A549 treated with Mapracorat at 1 μM for 4 hours (cell line): ENCODE results near the gene S100A13. TPM values are rescaled to one million over a fixed set of nuclear protein-coding genes. Genes with fewer than 3 reads are reported as not detected.

ENCODE experiments used
- total RNA-seq: library from RNA; stranded (reverse); fragments of 200-300 nt; extraction: Qiagen RNA extraction; gene quantifications from 5 replicates; pipeline ENCODE4 v1.2.3, GENCODE V29; 2022

The S100A13 gene
- total RNA-seq, result 169 to 188 TPM (median 172 TPM) in 5 replicates

DNA sequence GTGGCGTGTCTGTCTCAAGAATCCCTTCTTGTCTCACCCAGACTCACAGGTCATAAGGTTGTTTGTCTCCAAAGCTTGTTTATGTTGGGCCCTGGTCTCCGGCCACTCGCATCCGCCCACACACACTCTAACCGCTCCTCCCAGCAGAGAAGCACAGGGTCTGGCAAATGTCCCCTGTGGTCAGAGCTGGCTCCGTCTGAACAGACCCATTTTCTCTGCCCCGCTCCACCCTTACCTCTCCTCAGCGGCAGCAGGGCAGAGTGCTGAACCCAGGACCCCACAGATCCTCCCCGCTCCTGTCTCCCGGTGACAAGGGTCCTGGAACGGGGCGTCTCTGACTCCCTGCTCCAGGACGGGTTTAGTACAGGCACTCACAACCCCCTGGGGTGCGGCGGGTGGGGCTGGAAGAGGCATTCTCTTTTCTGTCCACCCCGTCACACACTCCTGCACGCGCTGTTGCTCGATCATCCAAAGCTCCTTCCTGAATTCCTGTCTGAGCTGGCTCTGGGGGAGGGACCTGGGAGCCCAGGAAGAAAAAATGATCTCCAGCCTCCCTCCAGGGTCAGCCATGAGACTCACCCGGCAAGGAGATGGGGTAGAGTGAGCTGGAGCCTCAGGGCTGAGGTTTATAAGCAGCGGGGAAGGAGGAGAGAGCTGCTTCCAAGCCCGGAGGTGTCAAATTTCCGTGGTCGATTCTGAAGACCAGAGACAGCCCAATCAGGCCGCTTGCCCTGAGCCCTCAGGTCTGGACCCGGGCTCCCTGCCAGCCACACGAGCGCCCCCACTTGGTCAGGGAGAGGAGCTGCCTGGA, at the start of gene S100A13:
S100A13 (minus strand) TSS at position 602 of the 811 bp plus-strand sequence. CDS start 1,033 bp downstream, outside the sequence.

DNA sequence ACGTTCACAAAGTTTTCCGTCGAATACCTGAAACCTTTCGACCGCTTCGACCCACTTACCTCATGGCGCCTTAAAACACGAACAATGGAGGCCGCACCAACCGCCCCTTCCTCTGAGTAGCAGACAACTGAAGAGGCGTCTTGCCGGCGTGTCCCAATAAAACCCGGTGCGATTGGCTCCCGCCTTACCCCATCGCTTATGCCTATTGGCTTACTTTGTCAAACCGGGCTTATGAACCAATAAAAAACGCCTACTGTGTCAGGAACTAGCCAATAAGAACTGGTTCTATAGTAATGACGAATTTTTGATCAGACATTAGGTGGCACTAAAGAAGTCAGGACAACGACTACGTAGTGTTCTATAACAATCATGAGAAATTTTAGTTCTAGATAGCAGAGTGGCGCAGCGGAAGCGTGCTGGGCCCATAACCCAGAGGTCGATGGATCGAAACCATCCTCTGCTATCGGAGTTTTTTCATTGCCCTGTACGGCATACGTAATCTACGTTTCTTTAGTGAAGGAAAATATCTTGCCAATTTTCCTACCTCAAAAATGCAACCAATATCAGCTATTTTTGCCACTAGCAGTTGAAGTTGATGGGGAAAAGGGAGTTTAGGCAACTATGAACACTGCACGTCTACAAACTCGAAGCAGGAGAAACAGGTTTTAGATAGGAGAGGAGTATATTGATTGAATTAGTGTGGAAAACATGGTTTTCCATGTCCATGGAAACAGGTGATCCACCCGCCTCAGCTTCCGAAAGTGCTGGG, 43.7 kb upstream of the S100A13 start, which contains the start of gene ILF2:
ILF2 (minus strand) TSS at position 135 of the 769 bp plus-strand sequence; CDS start at position 64, 71 bp downstream.

DNA sequence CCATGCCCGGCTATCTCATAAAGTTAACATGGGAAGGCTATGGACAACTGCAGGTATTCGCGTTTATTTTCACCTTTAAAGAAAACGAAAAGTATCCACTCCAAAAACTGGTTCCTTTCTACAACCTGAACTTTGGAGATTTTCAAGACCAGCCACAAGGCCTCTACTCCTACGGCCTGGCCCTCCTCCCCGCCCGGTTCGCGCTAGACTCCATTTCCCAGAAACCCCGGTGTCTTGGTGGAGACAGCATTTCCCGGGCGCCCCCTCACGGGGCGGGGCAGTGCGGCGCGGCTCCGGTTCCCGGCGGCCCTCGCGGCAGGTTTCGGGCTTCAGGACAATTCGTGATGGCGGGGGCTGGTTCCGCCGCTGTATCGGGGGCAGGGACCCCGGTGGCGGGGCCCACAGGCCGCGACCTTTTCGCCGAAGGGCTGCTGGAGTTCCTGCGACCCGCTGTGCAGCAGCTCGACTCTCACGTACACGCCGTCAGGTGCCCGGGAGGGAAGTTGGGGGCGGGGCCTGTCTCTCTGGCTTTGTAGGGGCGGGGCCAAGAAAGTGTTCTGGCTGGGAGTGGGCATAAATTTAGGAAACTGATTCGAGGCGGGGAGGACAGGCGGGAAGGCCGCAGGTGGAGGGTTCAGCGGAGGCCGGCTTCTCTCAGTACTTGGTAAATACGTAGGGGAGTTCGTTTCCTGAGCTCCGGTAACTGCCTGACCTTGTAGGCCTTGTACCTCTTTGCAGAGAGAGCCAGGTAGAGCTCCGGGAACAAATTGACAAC, 31.3 kb upstream of the S100A13 start, which contains the start of gene SNAPIN:
SNAPIN (plus strand) TSS at position 304 of the 775 bp plus-strand sequence; CDS start at position 345, 41 bp downstream.

DNA sequence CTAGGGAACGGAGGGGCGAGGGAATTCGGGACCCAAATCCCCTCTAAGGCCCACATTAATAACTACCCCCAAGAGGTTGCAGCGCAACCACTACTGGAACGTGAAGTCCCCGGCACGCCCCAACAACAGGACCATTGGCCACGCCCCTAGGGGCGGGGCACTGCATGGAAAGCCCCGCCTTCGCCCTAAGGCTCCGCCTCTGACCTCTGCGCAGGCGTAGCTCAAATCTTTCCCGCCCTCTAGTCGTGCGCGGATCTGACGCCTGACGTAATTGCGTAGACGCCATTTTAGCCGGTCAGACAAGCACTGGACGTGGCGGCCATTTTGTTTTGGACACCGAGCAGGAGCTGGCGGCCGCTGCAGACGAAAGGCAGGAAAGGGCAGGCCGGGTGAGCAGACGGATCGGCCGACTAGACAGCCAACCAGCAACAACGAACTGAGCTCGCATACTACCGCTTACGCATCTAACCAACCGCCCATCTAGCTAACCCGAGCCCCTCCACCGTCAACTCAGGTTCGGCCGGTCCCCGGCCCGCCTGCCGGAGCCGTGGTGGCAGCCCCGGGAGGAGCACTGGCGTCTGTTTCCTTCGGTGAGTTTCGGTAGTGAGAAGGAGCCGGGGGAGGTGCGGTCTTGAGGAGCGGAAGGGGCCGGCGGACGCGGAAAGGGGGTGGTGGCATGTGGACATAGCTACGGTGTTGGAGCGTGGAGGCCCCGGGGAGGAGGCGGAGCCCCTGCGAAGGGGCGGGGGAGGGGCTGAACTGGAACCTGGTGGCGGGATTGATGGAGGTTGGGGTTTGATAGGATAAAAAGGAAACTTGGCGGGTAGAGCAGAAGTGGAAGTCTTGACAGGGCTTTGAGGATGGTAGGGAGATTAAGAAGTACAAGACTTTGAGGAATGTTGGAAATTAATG, 6.7 kb upstream of the S100A13 start, which contains the start of gene CHTOP:
CHTOP (plus strand) TSS at position 313 of the 912 bp plus-strand sequence. CDS start 2,523 bp downstream, outside the sequence.

DNA sequence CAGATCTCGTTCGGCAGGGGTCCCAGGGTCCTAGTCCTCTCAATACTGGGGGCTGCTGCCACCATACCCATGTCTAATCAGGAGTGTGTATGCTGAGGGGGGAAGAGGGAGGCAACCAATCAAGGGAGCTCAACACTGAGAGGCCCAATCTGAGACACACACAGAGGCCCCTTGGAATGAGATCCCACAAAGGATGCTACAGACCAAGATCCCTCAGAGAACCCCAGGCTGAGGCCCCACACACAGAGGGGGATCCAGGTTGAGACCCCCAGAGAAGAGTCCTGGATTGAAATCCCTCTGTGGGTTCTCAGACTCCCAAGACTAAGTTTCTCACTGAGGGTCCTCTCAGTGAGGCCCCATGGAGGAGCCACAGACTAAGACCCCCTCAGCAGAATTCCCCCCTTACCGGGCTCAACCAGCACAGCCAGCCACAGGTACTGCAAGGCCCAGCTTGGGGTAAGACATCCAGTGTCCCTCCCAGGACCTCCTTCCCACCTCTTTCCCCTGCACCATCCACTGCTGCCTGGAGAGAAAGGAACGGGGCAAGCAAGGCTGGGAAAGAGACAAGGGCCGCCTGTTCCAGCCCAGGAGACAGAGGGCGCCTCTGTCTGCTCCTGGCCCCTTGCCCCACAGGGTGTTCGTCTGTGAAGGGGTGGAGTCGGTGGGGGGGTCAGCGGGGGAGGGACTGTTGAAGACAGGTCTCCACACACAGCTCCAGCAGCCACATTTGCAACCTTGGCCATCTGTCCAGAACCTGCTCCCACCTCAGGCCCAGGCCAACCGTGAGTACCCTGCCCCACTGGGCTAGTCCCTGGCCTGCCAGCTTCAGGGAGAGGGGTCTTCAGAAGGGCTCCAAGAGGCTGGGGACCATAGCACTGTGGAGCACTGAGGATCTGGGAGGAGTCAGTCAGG, 666 bp upstream of the S100A13 start, which contains the start of gene S100A1:
S100A1 (plus strand) TSS at position 720 of the 912 bp plus-strand sequence. CDS start 2,088 bp downstream, outside the sequence.

DNA sequence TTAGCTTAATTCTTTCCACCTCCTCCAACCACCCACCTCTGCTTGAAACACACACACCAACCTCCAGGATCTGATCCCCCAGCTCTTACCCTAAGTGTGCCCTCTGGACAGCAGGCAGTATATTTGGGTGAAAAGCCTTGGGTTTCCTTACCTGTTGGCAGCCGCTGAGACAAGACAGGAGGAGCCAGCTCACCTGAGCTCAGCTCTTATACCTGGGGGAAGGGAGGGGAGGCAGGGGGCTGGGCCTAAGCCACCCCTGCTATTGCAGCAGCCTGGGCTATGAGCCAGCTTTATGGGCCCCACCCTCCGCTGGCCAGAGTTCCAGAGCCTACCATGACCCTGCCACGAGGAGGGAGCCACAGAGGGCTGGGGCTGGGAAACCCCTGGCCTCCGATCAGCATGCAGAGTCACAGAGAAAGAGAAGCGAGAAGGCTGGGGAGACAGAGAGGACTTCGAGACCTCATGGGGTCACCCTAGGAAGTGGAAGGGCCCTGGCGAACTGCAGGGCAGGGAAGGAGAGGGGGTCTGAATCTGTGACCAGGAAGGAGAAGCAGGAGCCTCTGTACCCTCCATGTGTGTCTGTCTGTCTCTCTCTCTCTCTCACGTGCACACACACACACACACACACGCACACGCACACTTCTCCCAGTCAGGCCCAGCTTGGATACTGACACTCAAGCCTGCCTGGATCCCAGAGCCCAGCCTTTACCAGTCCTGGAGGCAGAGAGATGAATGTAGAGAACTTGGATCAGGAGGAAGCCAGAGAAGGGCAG, 11.0 kb downstream of the S100A13 start, which contains the start of gene S100A14:
S100A14 (minus strand) TSS at position 182 of the 773 bp plus-strand sequence. CDS start 467 bp downstream, outside the sequence.

DNA sequence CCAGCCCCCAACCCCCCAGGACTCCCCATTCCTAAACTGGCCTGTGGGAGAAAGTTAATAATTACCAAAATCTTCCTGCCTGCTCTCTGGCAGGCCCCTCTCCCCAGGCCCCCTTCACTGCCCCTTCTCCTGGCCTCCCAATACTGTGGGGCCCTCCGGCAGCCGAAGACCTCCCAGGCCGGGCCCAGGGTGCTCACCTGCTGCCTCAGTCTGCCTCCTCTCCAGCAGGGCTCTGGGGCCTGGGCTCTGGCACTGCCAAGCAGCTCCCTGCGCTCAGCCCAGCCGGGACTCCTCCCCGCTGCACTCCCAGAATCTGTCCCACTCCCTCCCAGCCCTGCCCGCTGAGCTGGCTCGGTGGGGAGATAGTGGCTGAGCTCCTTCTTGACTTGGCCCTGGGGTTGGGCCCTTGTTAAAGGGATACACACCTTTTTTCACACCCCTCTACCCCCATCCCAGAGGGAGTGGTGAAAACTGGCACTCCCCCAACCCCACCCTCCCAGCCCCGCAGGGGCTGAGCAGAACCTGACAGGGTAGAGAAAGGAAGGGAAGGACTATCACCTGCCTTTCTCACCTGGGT, 14.5 kb downstream of the S100A13 start, which contains the start of gene S100A16:
S100A16 (minus strand) TSS at position 383 of the 577 bp plus-strand sequence. CDS start 4,986 bp downstream, outside the sequence.

Other genes with a start within 250 kb of the S100A13 start
- not detected in 5 replicates for gene S100A8, start 236.4 kb downstream of the S100A13 start, total RNA-seq
- gene S100A7A, start 211.0 kb downstream of the S100A13 start, total RNA-seq, result not detected in 5 replicates
- gene S100A7, start 166.9 kb downstream of the S100A13 start, total RNA-seq, result not detected in 5 replicates
- 3,270 to 3,628 TPM (median 3,480 TPM) in 5 replicates for gene S100A6, start 91.5 kb downstream of the S100A13 start, total RNA-seq
- gene S100A5, start 86.6 kb downstream of the S100A13 start, total RNA-seq, result 0.44 to 1.5 TPM (median 1.0 TPM) in 5 replicates
- gene S100A4, start 81.7 kb downstream of the S100A13 start, total RNA-seq, result 1,612 to 1,772 TPM (median 1,681 TPM) in 5 replicates
- 103 to 117 TPM (median 114 TPM) in 5 replicates for gene S100A3, start 78.2 kb downstream of the S100A13 start, total RNA-seq
- gene S100A2, start 61.7 kb downstream of the S100A13 start, total RNA-seq, result 20.2 to 30.6 TPM (median 26.9 TPM) in 5 replicates
- gene S100A16, start 14.4 kb downstream of the S100A13 start, total RNA-seq, result 481 to 560 TPM (median 517 TPM) in 5 replicates
- gene S100A14, start 11.2 kb downstream of the S100A13 start, total RNA-seq, result 0.24 to 0.73 TPM (median 0.38 TPM) in 5 replicates
- 0.72 to 1.2 TPM (median 0.93 TPM) in 5 replicates for gene S100A1, start 929 bp upstream of the S100A13 start, total RNA-seq
- 68.7 to 84.2 TPM (median 77.0 TPM) in 5 replicates for gene CHTOP, start 6.6 kb upstream of the S100A13 start, total RNA-seq
- 57.2 to 64.5 TPM (median 57.6 TPM) in 5 replicates for gene SNAPIN, start 31.2 kb upstream of the S100A13 start, total RNA-seq
- 265 to 306 TPM (median 270 TPM) in 5 replicates for gene ILF2, start 43.5 kb upstream of the S100A13 start, total RNA-seq
- gene NPR1, start 51.2 kb upstream of the S100A13 start, total RNA-seq, result 1.2 to 2.1 TPM (median 1.6 TPM) in 5 replicates
- 16.0 to 19.9 TPM (median 18.2 TPM) in 5 replicates for gene INTS3, start 100.5 kb upstream of the S100A13 start, total RNA-seq
- gene SLC27A3, start 147.9 kb upstream of the S100A13 start, total RNA-seq, result 0.82 to 1.8 TPM (median 1.4 TPM) in 5 replicates